ENCODE measurements around the gene PRDM16. TPM values are rescaled to one million over a fixed set of nuclear protein-coding genes. Genes with fewer than 3 reads are reported as not detected.

PRDM16 gene
- total RNA-seq, 1 experiment from 2014 or later: 6.1 TPM

DNA sequence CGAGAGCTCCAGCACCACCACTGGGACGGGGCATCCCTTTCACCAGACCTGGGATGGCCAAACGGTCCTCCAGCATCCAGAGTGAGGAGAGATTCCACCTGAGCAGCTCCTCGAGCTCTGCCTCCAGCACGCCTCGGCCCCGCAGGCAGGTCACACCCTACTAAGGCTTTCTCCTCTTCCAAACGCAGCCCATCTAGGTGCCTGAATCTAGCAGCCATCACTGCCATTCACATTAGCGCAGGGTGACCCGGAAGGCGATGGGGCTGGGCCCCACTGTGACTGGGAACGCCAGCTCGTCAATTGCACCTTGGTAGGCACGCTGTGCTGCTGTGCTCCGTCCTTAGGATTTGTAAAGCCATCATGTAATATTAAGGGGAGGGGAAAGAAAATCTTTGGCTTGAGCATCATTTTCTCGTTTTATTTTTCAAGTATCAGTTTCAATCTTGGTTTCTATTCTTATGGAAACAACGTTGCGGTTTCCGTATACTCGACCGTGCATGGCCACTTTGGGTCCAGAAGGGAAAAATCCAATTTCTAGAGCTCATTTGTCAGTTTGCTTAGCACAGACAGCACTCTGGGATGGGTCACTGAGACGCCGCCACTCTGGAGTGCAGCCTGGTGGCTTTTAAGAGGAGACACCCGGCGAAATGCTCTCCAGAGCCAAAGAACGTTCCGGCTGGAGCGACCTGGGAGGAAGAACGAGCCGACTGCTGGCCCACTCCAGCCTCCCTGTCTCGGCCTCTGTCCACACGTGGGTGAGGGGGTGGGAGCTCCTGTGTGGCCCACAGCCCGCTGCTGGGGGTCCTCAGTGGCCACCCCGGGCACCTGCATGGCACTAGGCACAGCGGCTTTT lies 173.6 kb downstream of the PRDM16 start:
- POLR2A ChIA-PET: no interaction called here
- Histone ChIP-seq H3K9ac (ENCODE audit: low read length) (no peak overlapping the region), H3K4me1 (ENCODE audit: control insufficient read depth in 1 of 2, insufficient read depth in 2 of 2, low read length in 2 of 2) (peaks cover 3 to 6% of the 10 kb centered on the region in 2 experiments; a peak in 1 of 4 replicates), H3K9me3 (ENCODE audit: control insufficient read depth in 1 of 2, insufficient read depth in 1 of 2, low read depth in 1 of 2, low read length in 2 of 2) (no peaks in the 10 kb centered on the region), H3K36me3 (ENCODE audit: control insufficient read depth in 1 of 2, insufficient read depth in 2 of 2, low read length in 2 of 2) (no peaks in the 10 kb centered on the region), H3K27ac (ENCODE audit: low read depth, low read length) (no peak overlapping the region), H3K4me3 (replicated peaks in 1 of 2; ENCODE audit: low read depth in 1 of 2, low read length in 2 of 2) (no peak overlapping the region), H3K79me2 (ENCODE audit: insufficient read depth, low read length) (no peaks in the 10 kb centered on the region), H4K20me1 (ENCODE audit: insufficient read depth) (no peaks in the 10 kb centered on the region), H2AFZ (ENCODE audit: low read depth, low read length, poor library complexity, severe bottlenecking) (no peak overlapping the region), H3K4me2 (ENCODE audit: low read length) (no peak overlapping the region), H3K9me2 (ENCODE audit: insufficient read depth) (no peaks in the 10 kb centered on the region), H3K27me3 (ENCODE audit: insufficient read depth, low read length) (no peaks in the 10 kb centered on the region)
- no TSS peak for BruUV-seq (replicated peaks)
- ATAC-seq (no peak), DNase-seq (ENCODE audit: low read depth, low spot score) (no peak)
- CTCF ChIA-PET: no interaction called here
- RAD21 ChIA-PET (ENCODE audit: low non-redundant PET in 1 of 2, low total read pairs in 2 of 2, uncharacterized antibody in 2 of 2, unreplicated experiment in 2 of 2): no interaction called here
- TF ChIP-seq CBX3 (IDR thresholded peaks at IDR 0.05; ENCODE audit: low read depth) (no peak), ELF1 (IDR thresholded peaks at IDR 0.05; ENCODE audit: borderline replicate concordance, low read depth) (no peak), CEBPB (IDR thresholded peaks at IDR 0.05; ENCODE audit: low read depth) (no peak), JUND (IDR thresholded peaks at IDR 0.05) (no peak), SP1 (IDR thresholded peaks at IDR 0.05; ENCODE audit: low read depth) (no peak), EZH2phosphoT487 (IDR thresholded peaks at IDR 0.05; ENCODE audit: borderline replicate concordance) (no peak), SRF (IDR thresholded peaks at IDR 0.05; ENCODE audit: low read depth) (no peak), POLR2AphosphoS5 (IDR thresholded peaks at IDR 0.05; ENCODE audit: low read depth, low read length) (no peak), TCF7L2 (IDR thresholded peaks at IDR 0.05; ENCODE audit: borderline replicate concordance, extremely low read depth, insufficient read depth, insufficient read length) (no peak), YY1 (IDR thresholded peaks at IDR 0.05; ENCODE audit: extremely low read depth, insufficient replicate concordance, low read depth, low read length) (no peak), RAD21 (IDR thresholded peaks at IDR 0.05; ENCODE audit: low read depth) (no peak)
- TF ChIP-seq, protein P1, sequence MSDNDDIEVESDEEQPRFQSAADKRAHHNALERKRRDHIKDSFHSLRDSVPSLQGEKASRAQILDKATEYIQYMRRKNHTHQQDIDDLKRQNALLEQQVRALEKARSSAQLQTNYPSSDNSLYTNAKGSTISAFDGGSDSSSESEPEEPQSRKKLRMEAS (IDR thresholded peaks at IDR 0.05): no peak
- TF ChIP-seq, protein P2, sequence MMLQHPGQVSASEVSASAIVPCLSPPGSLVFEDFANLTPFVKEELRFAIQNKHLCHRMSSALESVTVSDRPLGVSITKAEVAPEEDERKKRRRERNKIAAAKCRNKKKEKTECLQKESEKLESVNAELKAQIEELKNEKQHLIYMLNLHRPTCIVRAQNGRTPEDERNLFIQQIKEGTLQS (IDR thresholded peaks at IDR 0.05): no peak
- TF ChIP-seq, protein P3, sequence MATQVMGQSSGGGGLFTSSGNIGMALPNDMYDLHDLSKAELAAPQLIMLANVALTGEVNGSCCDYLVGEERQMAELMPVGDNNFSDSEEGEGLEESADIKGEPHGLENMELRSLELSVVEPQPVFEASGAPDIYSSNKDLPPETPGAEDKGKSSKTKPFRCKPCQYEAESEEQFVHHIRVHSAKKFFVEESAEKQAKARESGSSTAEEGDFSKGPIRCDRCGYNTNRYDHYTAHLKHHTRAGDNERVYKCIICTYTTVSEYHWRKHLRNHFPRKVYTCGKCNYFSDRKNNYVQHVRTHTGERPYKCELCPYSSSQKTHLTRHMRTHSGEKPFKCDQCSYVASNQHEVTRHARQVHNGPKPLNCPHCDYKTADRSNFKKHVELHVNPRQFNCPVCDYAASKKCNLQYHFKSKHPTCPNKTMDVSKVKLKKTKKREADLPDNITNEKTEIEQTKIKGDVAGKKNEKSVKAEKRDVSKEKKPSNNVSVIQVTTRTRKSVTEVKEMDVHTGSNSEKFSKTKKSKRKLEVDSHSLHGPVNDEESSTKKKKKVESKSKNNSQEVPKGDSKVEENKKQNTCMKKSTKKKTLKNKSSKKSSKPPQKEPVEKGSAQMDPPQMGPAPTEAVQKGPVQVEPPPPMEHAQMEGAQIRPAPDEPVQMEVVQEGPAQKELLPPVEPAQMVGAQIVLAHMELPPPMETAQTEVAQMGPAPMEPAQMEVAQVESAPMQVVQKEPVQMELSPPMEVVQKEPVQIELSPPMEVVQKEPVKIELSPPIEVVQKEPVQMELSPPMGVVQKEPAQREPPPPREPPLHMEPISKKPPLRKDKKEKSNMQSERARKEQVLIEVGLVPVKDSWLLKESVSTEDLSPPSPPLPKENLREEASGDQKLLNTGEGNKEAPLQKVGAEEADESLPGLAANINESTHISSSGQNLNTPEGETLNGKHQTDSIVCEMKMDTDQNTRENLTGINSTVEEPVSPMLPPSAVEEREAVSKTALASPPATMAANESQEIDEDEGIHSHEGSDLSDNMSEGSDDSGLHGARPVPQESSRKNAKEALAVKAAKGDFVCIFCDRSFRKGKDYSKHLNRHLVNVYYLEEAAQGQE (IDR thresholded peaks at IDR 0.05; ENCODE audit: low read depth): no peak
- intact Hi-C loops (cut with micrococcal nuclease): no loop called here
